Small intestine (tissue), 7 donors: ENCODE results near the gene CCNB3. TPM values are rescaled to one million over a fixed set of nuclear protein-coding genes. Genes with fewer than 3 reads are reported as not detected.

Experiments used
- DNase-seq, 2 donors: peaks; one replicate each; pipeline versions ENCODE4 v3.0.0 to v3.0.0-alpha.2; 2013
- FAIRE-seq: peaks from 2 replicates; lab custom pipeline; 2012; peaks lifted over from hg19 to GRCh38; lab: Jason Lieb, UNC
- H3K27ac ChIP-seq, 3 donors: one replicate each; pipeline ENCODE4 v1.5.1; 2013; ENCODE audit warnings: low read length in 2 of 3, mild to moderate bottlenecking in 2 of 3, control low read depth in 1 of 3, inconsistent platforms in 1 of 3, low read depth in 1 of 3, moderate library complexity in 1 of 3
- H3K27me3 ChIP-seq, 3 donors: one replicate each; pipeline ENCODE4 v1.6.1; 2013; ENCODE audit warnings: low read length in 3 of 3, inconsistent platforms in 1 of 3; ENCODE audit not compliant: control insufficient read depth in 3 of 3, insufficient read depth in 3 of 3
- H3K36me3 ChIP-seq, 3 donors: one replicate each; pipeline ENCODE4 v1.6.1; 2013; ENCODE audit warnings: low read length in 3 of 3, inconsistent platforms in 1 of 3, low read depth in 1 of 3, mild to moderate bottlenecking in 1 of 3, moderate library complexity in 1 of 3; ENCODE audit not compliant: control insufficient read depth in 3 of 3, insufficient read depth in 2 of 3
- H3K4me1 ChIP-seq, 3 donors: one replicate each; pipeline ENCODE4 v1.6.1; 2013; ENCODE audit warnings: low read length in 2 of 3, inconsistent platforms in 1 of 3, low read depth in 1 of 3, mild to moderate bottlenecking in 1 of 3, moderate library complexity in 1 of 3; ENCODE audit not compliant: control insufficient read depth in 3 of 3, insufficient read depth in 2 of 3
- H3K4me3 ChIP-seq, 3 donors: one replicate each; pipeline ENCODE4 v1.5.1; 2013; ENCODE audit warnings: low read length in 3 of 3, control low read depth in 1 of 3, inconsistent platforms in 1 of 3, low read depth in 1 of 3, mild to moderate bottlenecking in 1 of 3, moderate library complexity in 1 of 3
- H3K9me3 ChIP-seq, 2 donors: one replicate each; pipeline ENCODE4 v1.6.1; 2013; ENCODE audit warnings: low read depth in 1 of 2, low read length in 1 of 2; ENCODE audit not compliant: control insufficient read depth in 2 of 2, insufficient read depth in 1 of 2
- WGBS, 3 donors: extraction: QIAGEN DNeasy Blood & Tissue Kit; methylation state at CpG; one replicate each; pipeline ENCODE4 v1.1.7; 2013; 5-methylcytosine and 5-hydroxymethylcytosine counted together
- polyA plus RNA-seq, 4 donors: library from polyadenylated mRNA; stranded (reverse) in 3 of 4; unstranded in 1 of 4; fragments of 200-250 nt in 3 of 4; fragments of 120-200 nt in 1 of 4; gene quantifications; one replicate each; pipeline versions ENCODE4 v1.2.1 to v1.2.3, GENCODE V29; 2013
- donor health status: healthy with polysubstance abuse.
- donor health status: control.
- donor health status: control.
- donor health status: Bipolar disorder and iron deficiency.
- donor health status: healthy.

Gene CCNB3
- polyA plus RNA-seq, 4 donors = 0.12 to 0.54 (median 0.37) TPM; not detected in 1

- 67 to 84% (median 80%) methylated on average over 2 of the region's 2 CpGs for WGBS, 3 donors
- Histone ChIP-seq H3K36me3 (no peaks in the 10 kb centered on the region), H3K4me1 (no peaks in the 10 kb centered on the region), H3K27me3 (no peaks in the 10 kb centered on the region), H3K9me3 (no peaks in the 10 kb centered on the region), H3K27ac (no peak overlapping the region), H3K4me3 (no peak overlapping the region)
- FAIRE-seq = no peak
- DNase-seq = no peak
These were observed 182.0 kb downstream of the CCNB3 start for GRCh38 chrX:50386520-50386919.

- Histone ChIP-seq H3K4me1 (no peaks in the 10 kb centered on the region), H3K9me3 (no peaks in the 10 kb centered on the region), H3K4me3 (no peak overlapping the region), H3K27ac (no peak overlapping the region), H3K27me3 (peaks cover 0 to 3% (median 0%) of the 10 kb centered on the region in 3 donors), H3K36me3 (no peaks in the 10 kb centered on the region)
- FAIRE-seq (no peak), DNase-seq (no peak)
- WGBS, 3 donors = 9 to 27% (median 13%) methylated on average over 2 of the region's 2 CpGs
These were observed 189.3 kb downstream of the CCNB3 start for GRCh38 chrX:50393902-50394301.

Other genes with a start within 250 kb of the CCNB3 start
- gene AKAP4, start 3.8 kb upstream of the CCNB3 start, polyA plus RNA-seq = under 1 TPM in 1 of 4 donors, not detected in 3; 0.16 TPM